ENCODE measurements around the gene MRPS2. TPM values are rescaled to one million over a fixed set of nuclear protein-coding genes. Genes with fewer than 3 reads are reported as not detected.
A peak's percentile ranks its signal among the peaks of the same experiment; 100 is the strongest.
"Not testable (repeated sequence)": the region's sequence is repeated elsewhere in the genome, so short reads cannot be mapped to it uniquely, and the experiment has no call there.

MRPS2 gene
- total and polyA plus RNA-seq, 11 donors, result 34.1 to 95.2 (median 48.7) TPM

DNA sequence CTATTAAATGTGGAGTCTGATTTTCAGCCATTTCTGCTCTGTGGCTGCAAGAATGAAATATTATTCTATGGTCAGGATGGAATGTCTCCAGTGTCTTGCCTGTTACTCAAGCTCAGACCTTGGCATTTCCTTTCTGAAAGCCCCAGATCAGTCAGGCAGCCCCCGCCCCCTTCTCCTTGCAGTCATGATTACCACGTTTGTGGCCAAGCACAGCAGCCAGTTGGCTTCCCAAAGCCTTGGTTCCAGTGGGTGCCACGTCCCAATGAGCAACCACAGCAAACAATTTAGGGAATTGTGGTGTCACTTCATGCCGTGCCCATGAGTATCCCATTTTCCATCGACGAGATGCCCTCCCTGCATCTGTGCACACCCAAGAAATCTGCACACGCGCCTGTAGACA, 35.7 kb downstream of the MRPS2 start:
- H3K9me3 ChIP-seq, result no peaks in the 10 kb centered on the region
- TF ChIP-seq, protein P1, sequence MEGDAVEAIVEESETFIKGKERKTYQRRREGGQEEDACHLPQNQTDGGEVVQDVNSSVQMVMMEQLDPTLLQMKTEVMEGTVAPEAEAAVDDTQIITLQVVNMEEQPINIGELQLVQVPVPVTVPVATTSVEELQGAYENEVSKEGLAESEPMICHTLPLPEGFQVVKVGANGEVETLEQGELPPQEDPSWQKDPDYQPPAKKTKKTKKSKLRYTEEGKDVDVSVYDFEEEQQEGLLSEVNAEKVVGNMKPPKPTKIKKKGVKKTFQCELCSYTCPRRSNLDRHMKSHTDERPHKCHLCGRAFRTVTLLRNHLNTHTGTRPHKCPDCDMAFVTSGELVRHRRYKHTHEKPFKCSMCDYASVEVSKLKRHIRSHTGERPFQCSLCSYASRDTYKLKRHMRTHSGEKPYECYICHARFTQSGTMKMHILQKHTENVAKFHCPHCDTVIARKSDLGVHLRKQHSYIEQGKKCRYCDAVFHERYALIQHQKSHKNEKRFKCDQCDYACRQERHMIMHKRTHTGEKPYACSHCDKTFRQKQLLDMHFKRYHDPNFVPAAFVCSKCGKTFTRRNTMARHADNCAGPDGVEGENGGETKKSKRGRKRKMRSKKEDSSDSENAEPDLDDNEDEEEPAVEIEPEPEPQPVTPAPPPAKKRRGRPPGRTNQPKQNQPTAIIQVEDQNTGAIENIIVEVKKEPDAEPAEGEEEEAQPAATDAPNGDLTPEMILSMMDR (IDR thresholded peaks at IDR 0.05), result no peak
- TF ChIP-seq POLR2A (IDR thresholded peaks at IDR 0.05), result no peak
- peaks cover 0 to 5% (median 0%) of the 10 kb centered on the region in 9 donors for H3K27me3 ChIP-seq
- WGBS, 4 donors, result 76 to 84% (median 82%) methylated on average over 8 of the region's 8 CpGs
- H3K27ac ChIP-seq, result no peak overlapping the region
- H3K4me3 ChIP-seq, result no peak overlapping the region
- no peaks in the 10 kb centered on the region for H3K36me3 ChIP-seq
- intact Hi-C loops (cut with DNase I), result no loop called here
- H3K4me1 ChIP-seq, result no peaks in the 10 kb centered on the region
- no peak for DNase-seq
- ATAC-seq, result no peak

DNA sequence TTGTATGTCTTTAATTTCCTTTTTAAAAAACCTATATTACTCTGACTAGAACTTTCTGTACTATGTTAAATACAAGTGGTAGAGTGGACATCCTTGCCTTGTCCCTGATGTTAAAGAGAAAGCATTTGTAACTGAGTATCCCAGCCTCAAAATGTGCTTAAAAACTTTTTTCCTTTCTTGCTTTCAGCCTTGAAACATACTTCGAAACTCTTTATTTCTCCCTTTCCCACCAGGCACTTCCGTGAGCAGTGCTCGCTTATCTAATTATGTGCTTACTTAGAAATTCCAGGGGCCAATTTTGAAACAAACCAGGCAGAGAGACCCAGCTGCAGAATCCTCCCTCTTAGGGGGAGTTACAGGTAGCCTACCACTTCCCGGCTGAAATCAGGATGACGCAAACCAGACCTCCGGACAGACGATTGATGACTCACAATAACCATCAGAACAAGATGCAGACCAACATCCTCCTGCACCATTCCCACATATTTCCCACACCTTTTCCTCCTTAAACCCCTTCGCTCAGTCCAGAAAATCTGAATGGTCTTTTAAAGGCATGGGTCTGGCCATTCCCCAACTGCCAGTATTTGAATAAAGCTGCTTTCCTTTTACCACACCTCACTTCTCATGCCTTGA, 42.9 kb downstream of the MRPS2 start:
- H3K9me3 ChIP-seq; H3K4me1 ChIP-seq; DNase-seq; H3K4me3 ChIP-seq; intact Hi-C loops (cut with DNase I); H3K27ac ChIP-seq; H3K27me3 ChIP-seq; H3K36me3 ChIP-seq: not testable (repeated sequence)
- ATAC-seq, result peak in 1 of 4 donors; percentile 16
- WGBS, 4 donors, result 10 to 16% (median 14%) methylated on average over 8 of the region's 8 CpGs

DNA sequence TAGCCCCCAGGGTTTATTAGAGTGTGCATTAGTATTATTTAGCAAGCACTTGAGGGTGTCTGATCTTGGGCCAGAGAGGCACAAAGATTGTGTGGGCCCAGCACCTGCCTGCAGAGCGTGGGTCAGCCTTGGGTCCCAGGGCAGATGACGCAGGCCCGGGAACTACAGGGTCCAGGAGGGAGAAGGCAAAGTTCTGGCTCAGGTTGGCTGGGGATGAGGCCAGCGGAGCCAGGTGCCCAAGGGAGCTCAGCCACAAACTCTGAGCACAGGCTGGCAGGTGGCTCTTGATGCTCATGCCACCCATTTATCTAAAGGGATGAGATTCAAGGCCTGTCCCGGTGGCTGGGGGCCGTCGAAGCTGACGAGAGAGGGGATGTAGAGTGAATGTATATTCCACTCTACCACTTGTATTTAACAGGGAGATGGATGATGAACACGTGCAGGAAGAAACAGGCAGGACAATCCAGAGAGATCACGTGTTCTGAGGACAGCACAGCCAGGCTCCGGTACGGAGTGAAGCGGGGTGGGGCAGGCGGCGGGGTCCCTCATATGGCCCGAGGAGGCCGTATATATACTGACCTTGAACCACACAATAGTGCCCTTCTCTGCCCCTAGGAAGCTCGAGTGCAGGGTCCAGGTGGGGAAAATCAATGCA, 44.6 kb downstream of the MRPS2 start:
- no peak overlapping the region for H3K27ac ChIP-seq
- no peaks in the 10 kb centered on the region for H3K9me3 ChIP-seq
- ATAC-seq (no peak), DNase-seq (no peak)
- H3K4me3 ChIP-seq, result no peak overlapping the region
- intact Hi-C loops (cut with DNase I), result no loop called here
- H3K27me3 ChIP-seq, result peaks cover 0 to 4% (median 0%) of the 10 kb centered on the region in 9 donors
- no peaks in the 10 kb centered on the region for H3K4me1 ChIP-seq
- no peak for TF ChIP-seq POLR2A (IDR thresholded peaks at IDR 0.05)
- TF ChIP-seq, protein P1 (IDR thresholded peaks at IDR 0.05), result no peak
- 75 to 90% (median 83%) methylated on average over 18 of the region's 18 CpGs for WGBS, 4 donors
- H3K36me3 ChIP-seq, result no peaks in the 10 kb centered on the region

DNA sequence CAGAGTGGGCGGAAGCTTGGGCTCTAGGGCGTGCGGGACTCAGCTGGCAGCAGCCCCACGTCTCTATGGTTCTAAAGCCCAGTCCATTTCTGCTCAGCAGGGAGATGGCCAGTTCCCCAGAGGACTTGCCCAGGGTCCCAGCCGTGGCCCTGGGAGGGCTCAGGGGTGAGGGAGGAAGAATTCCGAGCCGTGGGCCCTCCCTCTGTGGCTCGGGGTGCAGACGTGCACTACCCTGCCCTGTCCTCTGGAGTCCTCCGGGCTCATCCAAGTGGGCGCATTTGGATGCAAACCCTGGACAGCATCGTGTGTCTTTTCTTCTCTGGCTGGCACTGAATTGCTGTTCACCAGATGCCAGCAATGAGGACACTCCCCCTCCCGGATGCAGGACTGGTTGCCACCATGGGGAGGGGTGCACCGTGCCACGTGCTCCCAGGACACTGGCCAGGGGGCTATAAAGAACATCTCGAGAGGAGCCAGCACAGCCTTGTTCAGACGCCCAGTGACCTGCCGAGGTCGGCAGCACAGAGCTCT, 45.2 kb downstream of the MRPS2 start, which contains the start of gene OBP2A:
TSS of gene OBP2A (plus strand) at position 481 of the 531 bp plus-strand sequence. CDS start 55 bp downstream, outside the sequence.
- ATAC-seq; H3K27ac ChIP-seq; H3K9me3 ChIP-seq; H3K27me3 ChIP-seq; intact Hi-C loops (cut with DNase I); H3K36me3 ChIP-seq; H3K4me3 ChIP-seq; H3K4me1 ChIP-seq; DNase-seq: not testable (repeated sequence)
- WGBS, 4 donors, result 75 to 80% (median 78%) methylated on average over 7 to 15 of the region's 19 CpGs

DNA sequence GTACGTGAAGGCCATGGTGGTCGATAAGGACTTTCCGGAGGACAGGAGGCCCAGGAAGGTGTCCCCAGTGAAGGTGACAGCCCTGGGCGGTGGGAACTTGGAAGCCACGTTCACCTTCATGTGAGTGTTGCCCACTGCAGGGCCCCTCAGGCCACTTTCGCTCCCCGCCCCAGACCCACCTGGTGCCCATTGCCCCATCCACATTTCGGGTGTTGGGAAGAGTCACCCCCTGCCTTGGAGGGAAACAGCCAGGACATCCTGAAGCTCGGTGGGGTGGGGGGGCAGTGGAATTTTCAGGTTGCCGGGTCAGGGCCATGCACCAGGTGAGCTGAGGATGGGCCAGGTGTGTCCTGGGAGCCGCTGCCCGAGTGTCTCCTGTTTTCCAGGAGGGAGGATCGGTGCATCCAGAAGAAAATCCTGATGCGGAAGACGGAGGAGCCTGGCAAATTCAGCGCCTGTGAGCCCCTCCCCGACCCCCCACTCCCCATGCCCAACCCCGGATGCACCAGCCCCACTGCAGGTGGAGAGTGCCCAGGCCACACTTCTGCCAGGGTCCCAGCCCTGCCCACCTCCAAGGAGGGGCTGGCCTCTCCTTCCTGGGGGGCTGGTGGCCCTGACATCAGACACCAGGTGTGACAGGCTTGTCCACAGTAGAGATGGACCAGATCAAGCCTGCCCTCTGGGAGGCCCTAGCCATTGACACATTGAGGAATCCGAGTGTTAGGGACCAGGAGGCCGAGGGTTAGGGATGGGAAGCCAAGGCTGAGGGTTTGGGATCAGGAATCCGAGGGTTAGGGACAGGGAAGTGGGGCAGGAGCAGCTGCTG, 46.5 kb downstream of the MRPS2 start:
- H3K36me3 ChIP-seq; H3K27me3 ChIP-seq; H3K9me3 ChIP-seq; ATAC-seq; H3K4me3 ChIP-seq; intact Hi-C loops (cut with DNase I); H3K4me1 ChIP-seq; DNase-seq; H3K27ac ChIP-seq: not testable (repeated sequence)
- 85 to 94% (median 89%) methylated on average over 2 to 20 of the region's 21 CpGs for WGBS, 4 donors

All from heart left ventricle (tissue), 16 donors.